Urinary bladder (tissue), 4 donors: ENCODE data around the gene PRLR. TPM values are rescaled to one million over a fixed set of nuclear protein-coding genes. Genes with fewer than 3 reads are reported as not detected.

Source experiments
- DNase-seq: peaks from one replicate; pipeline ENCODE4 v3.0.0-alpha.2; 2015; ENCODE audit errors: extremely low spot score
- H3K27ac ChIP-seq: one replicate; pipeline ENCODE4 v1.5.1; 2013; ENCODE audit warnings: low read depth, mild to moderate bottlenecking, moderate library complexity
- H3K36me3 ChIP-seq: one replicate; pipeline ENCODE4 v1.6.1; 2013; ENCODE audit warnings: mild to moderate bottlenecking, moderate library complexity; ENCODE audit not compliant: insufficient read depth
- H3K4me1 ChIP-seq: one replicate; pipeline ENCODE4 v1.6.1; 2013; ENCODE audit warnings: mild to moderate bottlenecking, moderate library complexity; ENCODE audit not compliant: insufficient read depth
- H3K4me3 ChIP-seq: one replicate; pipeline ENCODE4 v1.5.1; 2013; ENCODE audit warnings: low read depth, low read length
- WGBS: extraction: QIAGEN DNeasy Blood & Tissue Kit; methylation state at CpG from one replicate; pipeline ENCODE4 v1.1.7; 2013; 5-methylcytosine and 5-hydroxymethylcytosine counted together
- polyA plus RNA-seq: library from polyadenylated mRNA; stranded (reverse); fragments of 200-250 nt; gene quantifications from one replicate; pipeline ENCODE4 v1.2.3, GENCODE V29; 2013
- total RNA-seq: library from RNA; depleted of rRNA; stranded (reverse); fragments of >200 nt; gene quantifications from one replicate; pipeline ENCODE4 v1.2.3, GENCODE V29; 2014
- donor health status: healthy with polysubstance abuse.
- donor health status: healthy.

Gene PRLR
- total and polyA plus RNA-seq, 2 donors: 0.98 to 9.7 TPM

DNA sequence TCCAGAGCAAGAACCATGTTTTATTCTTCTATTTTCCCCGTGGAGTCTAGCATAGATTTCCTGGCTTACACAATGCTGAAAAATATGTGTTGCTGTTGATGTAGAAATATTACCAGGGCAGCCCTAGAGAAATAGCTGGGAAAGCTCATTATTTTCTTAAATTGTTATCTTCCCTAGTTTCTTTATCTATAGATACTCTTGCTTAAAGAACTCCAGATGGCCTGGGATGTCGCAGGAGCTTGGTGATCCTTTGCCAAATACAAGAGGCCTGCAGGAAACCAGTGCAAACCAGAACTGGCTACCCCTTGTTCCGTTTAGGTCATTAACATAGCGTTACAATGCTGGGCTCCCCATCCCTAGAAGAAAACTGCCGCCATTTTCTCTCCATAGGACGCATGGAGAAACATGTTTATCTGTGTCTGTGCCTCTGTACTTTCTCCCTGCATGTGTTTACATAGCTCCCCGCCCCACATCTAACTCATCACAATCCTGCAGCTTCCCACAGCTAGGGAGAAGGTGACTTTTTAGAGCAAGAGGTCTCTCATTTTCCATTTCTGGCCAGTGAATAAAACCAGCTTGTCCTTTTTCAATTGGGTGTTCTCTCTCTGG is 6.4 kb downstream of the PRLR start:
- no peak for DNase-seq
- no peak overlapping the region for H3K4me3 ChIP-seq
- H3K36me3 ChIP-seq: no peaks in the 10 kb centered on the region
- WGBS: 43% methylated on average over 7 of the region's 7 CpGs
- no peak overlapping the region for H3K27ac ChIP-seq
- H3K4me1 ChIP-seq: no peaks in the 10 kb centered on the region

DNA sequence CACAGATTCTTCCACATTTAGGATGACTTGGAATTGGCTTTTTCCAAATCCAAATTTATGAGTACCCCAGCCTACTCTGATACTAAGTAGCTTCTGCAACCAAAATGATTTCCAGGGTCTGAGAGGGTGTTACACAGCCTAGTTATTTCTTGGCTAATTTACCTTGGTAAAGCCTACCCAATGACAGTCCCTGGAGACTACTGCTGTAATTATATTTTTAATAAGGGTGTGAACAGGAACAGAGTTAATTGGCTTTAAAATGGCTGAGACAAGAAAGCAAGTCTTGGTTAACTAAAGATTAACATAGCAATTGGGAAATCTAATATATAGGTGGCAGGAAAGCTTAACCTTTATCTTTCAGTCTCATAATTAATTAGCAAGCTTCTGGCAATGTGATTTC is 9.3 kb downstream of the PRLR start:
- Histone ChIP-seq H3K27ac (no peak overlapping the region), H3K4me3 (no peak overlapping the region), H3K4me1 (no peaks in the 10 kb centered on the region), H3K36me3 (no peaks in the 10 kb centered on the region)
- no peak for DNase-seq

DNA sequence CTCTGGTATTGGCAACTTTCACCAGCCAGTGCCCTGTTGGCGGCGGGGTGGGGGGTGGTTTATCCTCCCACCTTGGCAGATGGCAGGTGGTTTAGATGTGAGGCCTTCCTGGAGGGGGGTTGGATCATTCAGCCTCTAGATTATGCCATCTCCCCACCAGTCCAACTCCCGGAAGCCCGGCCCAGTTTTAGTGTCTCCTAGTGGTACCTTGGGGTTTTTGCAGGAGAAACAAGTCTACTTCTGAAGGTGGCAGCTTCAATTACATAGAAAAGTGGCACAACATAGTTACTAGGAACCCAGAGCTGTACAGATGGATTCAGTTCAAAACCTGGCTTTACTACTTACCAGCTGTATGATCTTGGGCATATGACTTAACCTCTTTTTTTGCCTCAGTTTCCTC is 11.3 kb downstream of the PRLR start:
- H3K36me3 ChIP-seq: no peaks in the 10 kb centered on the region
- no peak overlapping the region for H3K4me3 ChIP-seq
- H3K4me1 ChIP-seq: no peaks in the 10 kb centered on the region
- no peak for DNase-seq
- no peak overlapping the region for H3K27ac ChIP-seq
- 97% methylated on average over 4 of the region's 4 CpGs for WGBS

DNA sequence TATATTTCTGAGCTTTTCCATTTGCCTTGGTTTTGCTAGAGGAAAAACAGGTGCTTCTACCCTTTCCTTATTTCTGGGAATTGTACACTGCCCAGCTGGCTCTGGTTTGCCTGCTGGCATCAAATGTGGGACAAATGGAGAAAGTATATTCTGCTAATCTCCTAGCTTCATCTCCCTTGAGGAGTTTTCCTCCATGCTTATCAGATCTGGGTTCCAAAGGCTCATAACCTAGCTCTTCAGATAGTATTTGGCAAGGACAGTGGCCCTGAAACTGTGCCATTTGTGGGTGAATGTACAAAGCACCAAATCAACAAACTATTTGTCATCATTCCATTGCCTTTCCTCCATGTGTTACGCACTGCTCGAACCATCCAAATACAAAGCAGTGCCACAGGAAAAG is 16.2 kb downstream of the PRLR start:
- no peak overlapping the region for H3K4me3 ChIP-seq
- 92% methylated on average over 2 of the region's 2 CpGs for WGBS

DNA sequence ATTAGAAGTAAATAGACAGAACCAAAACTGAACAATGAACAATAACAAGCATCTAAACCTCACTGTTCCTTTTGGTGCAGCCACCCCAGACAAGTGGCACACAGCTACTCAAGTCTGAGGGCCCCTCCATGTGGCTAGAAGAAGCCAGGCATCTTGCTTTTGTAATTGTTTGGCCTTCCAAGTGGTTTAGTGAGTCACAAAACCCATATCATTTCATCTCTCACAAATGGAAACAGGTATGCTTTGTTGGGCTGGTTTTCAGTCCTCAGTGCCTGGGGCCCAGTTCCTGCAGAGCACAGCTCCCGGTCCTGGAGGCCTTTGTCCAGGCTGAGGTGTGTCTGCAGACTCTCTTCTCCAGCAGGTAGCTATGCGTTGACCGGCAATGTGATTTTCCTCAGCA is 16.7 kb downstream of the PRLR start:
- Histone ChIP-seq H3K4me1 (no peaks in the 10 kb centered on the region), H3K4me3 (no peak overlapping the region), H3K36me3 (no peaks in the 10 kb centered on the region), H3K27ac (no peak overlapping the region)
- no peak for DNase-seq
- WGBS: 88% methylated on average over 3 of the region's 3 CpGs

More for the DNA sequence above, 16.2 kb downstream of the PRLR start:
- DNase-seq: no peak
- Histone ChIP-seq H3K4me1 (no peaks in the 10 kb centered on the region), H3K27ac (no peak overlapping the region), H3K36me3 (no peaks in the 10 kb centered on the region)

DNA sequence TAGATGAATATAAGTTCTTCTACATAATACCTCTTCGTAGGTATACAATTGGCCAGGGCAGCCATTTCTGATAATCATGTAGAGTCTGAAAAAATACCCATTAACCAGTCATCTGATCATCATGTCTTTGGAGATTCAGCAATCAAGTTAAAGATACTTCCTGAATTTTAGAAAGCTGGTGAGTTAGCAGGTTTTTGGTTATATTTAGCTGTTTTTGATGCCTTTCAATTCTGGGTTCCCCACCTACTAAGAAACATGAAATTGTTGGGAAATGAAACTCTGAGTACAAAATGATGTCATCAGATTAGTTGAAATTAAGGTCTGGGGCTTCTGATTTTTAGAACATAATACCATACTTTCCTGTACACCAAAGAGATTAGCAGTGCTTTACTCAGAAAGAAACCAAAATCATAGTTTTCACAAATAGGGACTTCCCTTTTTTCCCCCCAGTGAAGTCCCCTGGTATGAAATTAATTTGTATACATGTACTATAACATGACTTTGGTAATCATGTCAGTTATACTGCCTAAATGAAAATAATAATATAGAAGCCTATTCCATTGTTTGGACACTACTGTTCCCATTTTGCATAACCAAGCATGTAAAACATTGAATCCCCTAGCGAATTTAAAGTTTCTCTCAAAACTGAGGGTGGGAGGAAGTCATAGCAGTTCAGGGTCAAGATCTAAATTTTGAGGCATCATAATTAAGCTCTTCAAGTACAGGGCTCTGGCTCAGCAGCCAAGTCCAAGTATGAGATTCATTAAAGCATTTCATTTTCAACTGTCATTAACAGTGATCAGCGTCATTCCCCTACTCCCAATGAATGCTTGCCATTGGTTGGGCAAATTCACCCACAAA is 17.9 kb downstream of the PRLR start:
- Histone ChIP-seq H3K4me3 (no peak overlapping the region), H3K36me3 (no peaks in the 10 kb centered on the region), H3K27ac (no peak overlapping the region), H3K4me1 (no peaks in the 10 kb centered on the region)
- DNase-seq: no peak
- WGBS: 59% methylated on average over 3 of the region's 3 CpGs

DNA sequence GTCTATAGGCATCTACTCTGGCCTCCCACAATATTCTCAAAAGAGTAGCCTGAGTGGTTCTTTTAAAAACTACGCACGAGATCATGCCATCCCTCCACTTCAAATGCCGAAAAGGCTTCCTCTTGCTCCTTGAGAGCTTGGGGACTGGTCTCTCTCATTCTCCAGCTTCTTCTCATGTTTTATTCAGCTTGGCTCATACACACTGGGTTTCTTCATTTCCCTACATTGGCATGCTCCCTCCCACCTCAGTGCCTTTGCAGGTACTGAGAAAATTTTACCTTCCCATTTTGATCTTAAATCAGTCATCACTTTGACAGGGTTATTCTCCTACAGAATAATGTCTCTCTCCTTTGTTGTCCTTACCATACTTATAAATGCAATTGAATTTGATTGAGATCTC is 20.4 kb downstream of the PRLR start:
- no peak for DNase-seq
- Histone ChIP-seq H3K4me1 (no peaks in the 10 kb centered on the region), H3K36me3 (no peaks in the 10 kb centered on the region), H3K27ac (no peak overlapping the region), H3K4me3 (no peak overlapping the region)
- WGBS: 98% methylated on average over 3 of the region's 3 CpGs

DNA sequence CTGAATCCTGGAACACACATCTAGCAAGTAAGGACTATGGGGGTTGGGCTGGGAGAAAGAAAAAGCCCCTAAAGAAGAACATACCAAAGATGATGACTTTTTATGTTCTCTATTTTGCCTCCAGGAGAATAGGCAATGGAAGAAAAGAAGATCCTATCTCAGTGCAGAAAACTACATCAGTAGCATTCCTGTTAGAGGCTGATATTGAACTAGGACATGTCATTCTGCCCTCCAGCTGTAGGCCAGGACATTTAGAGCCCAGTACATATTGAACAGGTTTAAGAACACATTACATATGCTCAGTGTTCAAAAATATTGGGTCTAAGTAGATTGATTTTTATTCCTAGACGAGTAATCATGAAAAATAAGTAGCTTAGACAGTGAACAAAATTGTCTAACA is 24.7 kb downstream of the PRLR start:
- WGBS: 91% methylated on average over 1 of the region's 1 CpG

DNA sequence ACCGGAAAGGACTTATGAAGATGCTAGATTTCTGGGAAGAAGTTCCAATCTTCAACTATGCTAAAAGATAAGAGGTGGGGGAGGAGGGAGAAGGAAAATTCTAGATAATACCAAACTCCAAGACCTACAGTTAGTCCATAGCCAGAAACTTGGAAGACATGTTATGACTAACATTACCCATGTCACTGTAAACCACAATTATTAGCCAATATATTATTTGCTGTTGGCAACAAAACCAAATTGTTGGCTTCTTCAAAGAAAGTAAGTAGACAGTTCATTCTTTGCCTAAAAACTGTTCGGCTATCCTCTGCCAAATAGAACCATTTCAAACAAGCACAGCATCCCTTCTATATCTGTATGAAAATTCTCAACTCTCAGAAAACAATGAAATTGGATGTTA is 25.1 kb downstream of the PRLR start:
- 72% methylated on average over 2 of the region's 2 CpGs for WGBS
- no peak for DNase-seq
- Histone ChIP-seq H3K4me3 (no peak overlapping the region), H3K36me3 (no peaks in the 10 kb centered on the region), H3K4me1 (no peaks in the 10 kb centered on the region), H3K27ac (no peak overlapping the region)

More for the DNA sequence above, 24.7 kb downstream of the PRLR start:
- H3K36me3 ChIP-seq: no peaks in the 10 kb centered on the region
- H3K27ac ChIP-seq: no peak overlapping the region
- no peak for DNase-seq
- H3K4me1 ChIP-seq: no peaks in the 10 kb centered on the region
- H3K4me3 ChIP-seq: no peak overlapping the region

DNA sequence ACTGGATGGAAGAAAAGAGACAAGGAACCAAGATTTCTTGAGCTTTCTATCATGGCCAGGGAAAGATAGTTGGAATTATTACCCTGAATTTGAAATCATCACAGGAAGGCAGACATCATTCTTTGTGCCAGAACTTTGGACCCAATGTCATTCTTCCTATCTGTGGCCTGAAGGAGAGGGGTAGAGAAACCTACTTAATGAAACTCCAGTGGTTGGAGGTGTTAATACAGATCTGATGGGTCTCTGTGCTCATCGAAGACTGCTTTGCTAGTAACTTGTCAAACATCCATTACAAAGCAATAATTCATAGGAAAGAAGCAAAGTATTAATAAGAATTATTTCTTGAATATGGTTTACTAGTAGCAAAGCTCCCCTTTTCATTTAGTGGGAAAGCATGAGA is 26.9 kb downstream of the PRLR start:
- no peaks in the 10 kb centered on the region for H3K4me1 ChIP-seq
- no peak overlapping the region for H3K27ac ChIP-seq
- H3K4me3 ChIP-seq: no peak overlapping the region
- no peak for DNase-seq
- H3K36me3 ChIP-seq: no peaks in the 10 kb centered on the region
- WGBS: 86% methylated on average over 1 of the region's 1 CpG

DNA sequence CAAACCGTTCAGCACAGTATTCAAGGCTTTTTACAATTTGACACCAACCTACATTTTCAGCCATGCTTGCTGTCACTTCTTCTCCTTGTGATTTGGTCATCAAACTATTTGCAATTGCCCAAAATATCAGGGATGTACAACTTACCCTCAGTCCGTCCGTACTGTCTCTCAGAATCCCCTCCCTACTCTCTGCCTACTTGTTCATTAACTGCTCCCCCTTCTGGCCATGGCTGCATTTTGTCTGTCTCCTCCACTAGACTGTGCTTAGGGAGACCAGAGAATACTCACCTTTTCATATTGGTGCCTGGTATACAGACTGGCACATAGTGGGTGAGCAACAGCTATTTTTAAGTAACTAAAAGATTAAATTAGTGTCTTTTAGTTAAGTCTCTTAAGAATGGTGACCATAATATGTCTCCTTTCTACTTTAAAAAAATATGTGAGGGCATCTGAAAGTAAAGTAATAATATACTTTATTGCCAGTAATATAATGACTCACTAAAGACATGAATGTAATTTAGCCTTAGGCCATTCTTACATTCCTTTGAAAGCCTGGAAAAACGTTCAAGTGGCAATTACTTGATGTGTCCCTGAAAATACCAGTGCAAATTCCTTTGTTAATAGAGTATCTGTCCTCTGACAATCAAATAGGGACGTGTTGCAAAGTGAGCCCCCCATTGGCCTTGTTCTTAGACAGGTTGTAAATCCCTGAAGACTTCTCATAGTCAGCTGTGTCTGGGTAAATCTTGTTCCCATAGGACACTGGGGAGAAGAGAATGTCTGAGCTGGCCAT is 27.8 kb downstream of the PRLR start:
- DNase-seq: no peak
- Histone ChIP-seq H3K4me1 (no peaks in the 10 kb centered on the region), H3K4me3 (no peak overlapping the region), H3K27ac (no peak overlapping the region), H3K36me3 (no peaks in the 10 kb centered on the region)
- WGBS: 67% methylated on average over 5 of the region's 5 CpGs

DNA sequence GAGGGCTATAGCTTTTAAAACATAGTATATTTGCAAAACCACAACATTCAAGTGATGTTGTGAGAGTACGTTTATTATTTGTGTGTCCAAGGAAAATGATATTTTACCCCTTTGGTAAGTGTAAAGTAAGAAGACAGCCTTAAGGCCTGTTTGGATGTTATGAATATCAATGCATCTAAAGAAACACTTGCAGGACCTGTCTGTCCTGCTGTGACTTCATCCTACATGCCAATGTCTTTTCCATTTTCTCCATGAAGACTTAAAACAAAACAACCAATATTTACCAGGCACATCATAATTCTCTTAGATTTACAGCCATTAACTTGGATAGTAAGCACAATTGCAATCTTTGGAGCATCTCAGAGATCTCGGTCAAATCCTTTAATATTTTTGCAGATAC is 29.0 kb downstream of the PRLR start:
- Histone ChIP-seq H3K4me1 (no peaks in the 10 kb centered on the region), H3K4me3 (no peak overlapping the region), H3K27ac (no peak overlapping the region), H3K36me3 (no peaks in the 10 kb centered on the region)
- no peak for DNase-seq
- WGBS: 90% methylated on average over 2 of the region's 2 CpGs

DNA sequence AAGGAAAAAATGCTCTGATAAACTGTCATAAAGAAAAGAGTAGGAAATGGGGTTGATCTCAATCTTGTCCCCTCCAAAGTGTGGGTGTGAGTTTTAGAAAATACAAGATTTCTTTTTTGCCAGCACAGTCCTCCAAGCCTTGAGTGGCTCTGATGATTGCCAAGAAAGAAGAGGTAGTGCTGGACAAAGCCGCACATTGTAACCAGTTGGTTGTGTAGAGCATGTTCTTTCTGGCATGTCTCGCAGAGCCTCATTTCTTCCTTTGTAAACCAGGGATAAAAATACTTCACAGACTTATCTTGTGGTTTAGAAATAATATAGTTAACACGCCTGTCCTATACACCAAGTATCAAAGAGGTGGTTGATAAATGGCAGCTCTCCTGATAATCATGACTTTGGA is 30.4 kb downstream of the PRLR start:
- Histone ChIP-seq H3K36me3 (no peaks in the 10 kb centered on the region), H3K4me3 (no peak overlapping the region), H3K27ac (no peak overlapping the region), H3K4me1 (no peaks in the 10 kb centered on the region)
- no peak for DNase-seq
- WGBS: 96% methylated on average over 3 of the region's 3 CpGs

DNA sequence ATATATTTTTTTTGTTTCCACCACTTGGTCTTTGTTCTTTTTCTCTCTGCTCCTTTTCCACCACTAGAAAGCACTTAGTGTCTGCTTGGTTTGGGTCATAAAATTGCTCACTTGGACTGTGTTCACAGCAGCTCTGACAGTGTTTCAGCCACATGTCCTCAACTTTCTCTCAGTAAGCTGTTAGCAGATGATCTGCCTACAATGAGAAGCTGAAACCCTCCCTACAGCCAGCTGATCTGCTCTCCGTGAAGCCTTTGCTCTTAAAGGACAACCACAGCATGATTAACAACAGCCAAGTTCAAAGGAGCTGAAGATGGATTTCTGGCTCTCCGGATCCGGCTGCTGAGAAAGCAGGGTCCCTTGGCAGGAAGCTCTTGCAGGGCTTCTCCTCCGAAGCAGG is 31.6 kb downstream of the PRLR start:
- Histone ChIP-seq H3K4me3 (no peak overlapping the region), H3K4me1 (no peaks in the 10 kb centered on the region), H3K27ac (no peak overlapping the region), H3K36me3 (no peaks in the 10 kb centered on the region)
- peak; percentile 23 for DNase-seq
- WGBS: 13% methylated on average over 4 of the region's 4 CpGs
